GM13976 (cell line): ENCODE results near the gene UGT3A1.

ENCODE experiments used
- DNase-seq: peaks from one replicate; pipeline ENCODE4 v3.0.0; 2012; ENCODE audit warnings: low spot score
- CTCF ChIP-seq: IDR thresholded peaks from 2 replicates; pipeline ENCODE4 v1.5.1; 2012; ENCODE audit warnings: borderline replicate concordance, mild to moderate bottlenecking; ENCODE audit not compliant: insufficient read depth; ENCODE audit errors: extremely low read depth, missing control alignments, control extremely low read depth
- in situ Hi-C: fragments of 300-500 bp; cut with MboI; formaldehyde crosslinking; loops from one replicate; pipeline ENCODE4 v1.12.0; 2022; ENCODE audit warnings: low sequenced_read_pairs, mixed read lengths, inconsistent platforms; ENCODE audit not compliant: unreplicated experiment

UGT3A1 gene

GRCh38 chr5:36017004-36017403 lies 25.8 kb upstream of the UGT3A1 start:
- in situ Hi-C loops, result no loop called here
- no peak for DNase-seq
- no peak for TF ChIP-seq CTCF

GRCh38 chr5:36013182-36013581 lies 22.0 kb upstream of the UGT3A1 start:
- in situ Hi-C loops, result no loop called here

GRCh38 chr5:36009698-36010097 lies 18.5 kb upstream of the UGT3A1 start:
- no peak for TF ChIP-seq CTCF
- no peak for DNase-seq
- in situ Hi-C loops, result no loop called here

More at GRCh38 chr5:36013182-36013581, 22.0 kb upstream of the UGT3A1 start:
- DNase-seq, result no peak
- no peak for TF ChIP-seq CTCF

GRCh38 chr5:36007366-36007765 lies 16.2 kb upstream of the UGT3A1 start:
- DNase-seq, result no peak
- TF ChIP-seq CTCF, result no peak
- in situ Hi-C loops, result no loop called here

GRCh38 chr5:36006163-36006562 lies 15.0 kb upstream of the UGT3A1 start:
- in situ Hi-C loops, result no loop called here

GRCh38 chr5:36001032-36001431 lies 9.8 kb upstream of the UGT3A1 start:
- DNase-seq, result no peak
- in situ Hi-C loops, result no loop called here
- no peak for TF ChIP-seq CTCF

More at GRCh38 chr5:36006163-36006562, 15.0 kb upstream of the UGT3A1 start:
- TF ChIP-seq CTCF, result no peak
- DNase-seq, result no peak

- no peak for TF ChIP-seq CTCF
- in situ Hi-C loops, result no loop called here
- no peak for DNase-seq
These were observed 8.4 kb upstream of the UGT3A1 start for GRCh38 chr5:35999547-35999946.
